ENCODE measurements around the gene STRN.

DNA sequence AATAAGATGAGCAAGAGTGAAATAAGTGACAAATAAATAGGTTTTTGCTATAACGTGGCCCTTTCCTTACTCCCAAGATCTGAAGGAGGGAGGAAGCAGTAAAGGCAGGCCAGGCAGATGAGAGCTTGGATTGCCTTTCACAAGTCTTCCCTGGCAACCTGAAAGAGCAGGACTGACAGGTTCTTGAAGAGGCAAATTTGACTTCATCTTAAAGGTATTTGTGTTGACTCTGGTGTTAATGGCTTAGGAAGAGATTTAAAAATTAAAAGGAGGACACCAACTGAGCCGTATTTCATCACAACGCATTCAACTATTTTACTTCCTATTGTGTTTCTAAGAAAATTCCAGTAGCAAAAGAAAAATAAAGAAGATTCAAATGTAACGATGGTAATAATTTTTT is 3.2 kb downstream of the STRN start:
- TF ChIP-seq, protein P1, sequence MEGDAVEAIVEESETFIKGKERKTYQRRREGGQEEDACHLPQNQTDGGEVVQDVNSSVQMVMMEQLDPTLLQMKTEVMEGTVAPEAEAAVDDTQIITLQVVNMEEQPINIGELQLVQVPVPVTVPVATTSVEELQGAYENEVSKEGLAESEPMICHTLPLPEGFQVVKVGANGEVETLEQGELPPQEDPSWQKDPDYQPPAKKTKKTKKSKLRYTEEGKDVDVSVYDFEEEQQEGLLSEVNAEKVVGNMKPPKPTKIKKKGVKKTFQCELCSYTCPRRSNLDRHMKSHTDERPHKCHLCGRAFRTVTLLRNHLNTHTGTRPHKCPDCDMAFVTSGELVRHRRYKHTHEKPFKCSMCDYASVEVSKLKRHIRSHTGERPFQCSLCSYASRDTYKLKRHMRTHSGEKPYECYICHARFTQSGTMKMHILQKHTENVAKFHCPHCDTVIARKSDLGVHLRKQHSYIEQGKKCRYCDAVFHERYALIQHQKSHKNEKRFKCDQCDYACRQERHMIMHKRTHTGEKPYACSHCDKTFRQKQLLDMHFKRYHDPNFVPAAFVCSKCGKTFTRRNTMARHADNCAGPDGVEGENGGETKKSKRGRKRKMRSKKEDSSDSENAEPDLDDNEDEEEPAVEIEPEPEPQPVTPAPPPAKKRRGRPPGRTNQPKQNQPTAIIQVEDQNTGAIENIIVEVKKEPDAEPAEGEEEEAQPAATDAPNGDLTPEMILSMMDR (IDR thresholded peaks at IDR 0.05): no peak
- TF ChIP-seq POLR2A (IDR thresholded peaks at IDR 0.05): no peak
